Mammary epithelial cell (primary cell): ENCODE measurements around the gene NR4A2.

Experiments used
- EZH2 ChIP-seq: IDR thresholded peaks from 2 replicates; pipeline ENCODE4 v1.6.1; 2012; ENCODE audit warnings: low read length, inconsistent platforms, borderline replicate concordance
- TF ChIP-seq, protein P1 (sequence below), 2 donors: IDR thresholded peaks in 1 of 2; conservative IDR thresholded peaks in 1 of 2; 2 replicates each; pipeline ENCODE4 v1.5.1; 2011 to 2012; ENCODE audit warnings: inconsistent platforms in 2 of 2, low read length in 2 of 2, mild to moderate bottlenecking in 2 of 2, control low read depth in 1 of 2, low read depth in 1 of 2; ENCODE audit not compliant: insufficient read depth in 1 of 2; ENCODE audit errors: extremely low read depth in 1 of 2

GRCh38 chr2:156306821-156307220 lies 25.7 kb downstream of the NR4A2 start:
- TF ChIP-seq, protein P1, sequence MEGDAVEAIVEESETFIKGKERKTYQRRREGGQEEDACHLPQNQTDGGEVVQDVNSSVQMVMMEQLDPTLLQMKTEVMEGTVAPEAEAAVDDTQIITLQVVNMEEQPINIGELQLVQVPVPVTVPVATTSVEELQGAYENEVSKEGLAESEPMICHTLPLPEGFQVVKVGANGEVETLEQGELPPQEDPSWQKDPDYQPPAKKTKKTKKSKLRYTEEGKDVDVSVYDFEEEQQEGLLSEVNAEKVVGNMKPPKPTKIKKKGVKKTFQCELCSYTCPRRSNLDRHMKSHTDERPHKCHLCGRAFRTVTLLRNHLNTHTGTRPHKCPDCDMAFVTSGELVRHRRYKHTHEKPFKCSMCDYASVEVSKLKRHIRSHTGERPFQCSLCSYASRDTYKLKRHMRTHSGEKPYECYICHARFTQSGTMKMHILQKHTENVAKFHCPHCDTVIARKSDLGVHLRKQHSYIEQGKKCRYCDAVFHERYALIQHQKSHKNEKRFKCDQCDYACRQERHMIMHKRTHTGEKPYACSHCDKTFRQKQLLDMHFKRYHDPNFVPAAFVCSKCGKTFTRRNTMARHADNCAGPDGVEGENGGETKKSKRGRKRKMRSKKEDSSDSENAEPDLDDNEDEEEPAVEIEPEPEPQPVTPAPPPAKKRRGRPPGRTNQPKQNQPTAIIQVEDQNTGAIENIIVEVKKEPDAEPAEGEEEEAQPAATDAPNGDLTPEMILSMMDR (conservative IDR thresholded peaks at IDR 0.05 in 1 of 2, IDR thresholded peaks at IDR 0.05 in 1 of 2; ENCODE audit: extremely low read depth in 1 of 2, insufficient read depth in 1 of 2, low read depth in 1 of 2, low read length in 2 of 2): no peak
- TF ChIP-seq EZH2: no peak
